ENCODE measurements around the gene IL23R.

DNA sequence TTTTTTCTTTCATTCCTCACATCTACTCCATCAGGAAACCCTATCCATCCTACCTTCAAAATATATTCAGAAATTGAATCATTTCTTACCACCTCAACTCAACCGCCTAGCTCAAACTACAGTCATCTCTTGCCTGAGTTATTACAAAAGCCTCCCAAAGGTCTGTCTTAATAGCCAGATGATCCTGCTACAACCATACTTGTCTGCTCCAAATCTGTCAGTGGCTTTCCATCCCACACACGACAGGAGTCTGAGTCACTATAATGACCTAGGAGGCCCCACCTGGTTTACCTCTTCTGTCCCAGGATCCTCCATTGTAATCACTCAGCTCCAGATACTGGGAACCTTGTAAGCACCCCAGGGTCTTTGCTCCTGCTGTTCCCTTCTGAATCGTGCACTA, 104.3 kb downstream of the IL23R start:
- TF ChIP-seq NRF1 (IDR thresholded peaks at IDR 0.05; ENCODE audit: low read depth, low read length) (no peak), BRCA1 (IDR thresholded peaks at IDR 0.05; ENCODE audit: low read depth, low read length) (no peak), POLR2A (IDR thresholded peaks at IDR 0.05; ENCODE audit: control extremely low read depth in 1 of 2, low read depth in 2 of 2, low read length in 2 of 2) (no peak), GTF2F1 (IDR thresholded peaks at IDR 0.05; ENCODE audit: borderline replicate concordance, low read depth, low read length) (no peak), SP2 (IDR thresholded peaks at IDR 0.05; ENCODE audit: low read length) (no peak), EP300 (IDR thresholded peaks at IDR 0.05; ENCODE audit: borderline replicate concordance in 1 of 2, low read depth in 2 of 2, low read length in 2 of 2) (no peak), RBBP5 (IDR thresholded peaks at IDR 0.05; ENCODE audit: borderline replicate concordance, low read depth, low read length) (no peak), SIX5 (IDR thresholded peaks at IDR 0.05; ENCODE audit: low read depth, low read length) (no peak), POLR2AphosphoS5 (IDR thresholded peaks at IDR 0.05; ENCODE audit: low read depth, low read length) (no peak), ASH2L (IDR thresholded peaks at IDR 0.05; ENCODE audit: low read length) (no peak), KDM4A (IDR thresholded peaks at IDR 0.05; ENCODE audit: low read depth, low read length, severe bottlenecking) (no peak), SIN3A (conservative IDR thresholded peaks at IDR 0.05 in 1 of 2, IDR thresholded peaks at IDR 0.05 in 1 of 2; ENCODE audit: low read depth in 1 of 2, low read length in 2 of 2) (no peak)
- TF ChIP-seq, protein P1, sequence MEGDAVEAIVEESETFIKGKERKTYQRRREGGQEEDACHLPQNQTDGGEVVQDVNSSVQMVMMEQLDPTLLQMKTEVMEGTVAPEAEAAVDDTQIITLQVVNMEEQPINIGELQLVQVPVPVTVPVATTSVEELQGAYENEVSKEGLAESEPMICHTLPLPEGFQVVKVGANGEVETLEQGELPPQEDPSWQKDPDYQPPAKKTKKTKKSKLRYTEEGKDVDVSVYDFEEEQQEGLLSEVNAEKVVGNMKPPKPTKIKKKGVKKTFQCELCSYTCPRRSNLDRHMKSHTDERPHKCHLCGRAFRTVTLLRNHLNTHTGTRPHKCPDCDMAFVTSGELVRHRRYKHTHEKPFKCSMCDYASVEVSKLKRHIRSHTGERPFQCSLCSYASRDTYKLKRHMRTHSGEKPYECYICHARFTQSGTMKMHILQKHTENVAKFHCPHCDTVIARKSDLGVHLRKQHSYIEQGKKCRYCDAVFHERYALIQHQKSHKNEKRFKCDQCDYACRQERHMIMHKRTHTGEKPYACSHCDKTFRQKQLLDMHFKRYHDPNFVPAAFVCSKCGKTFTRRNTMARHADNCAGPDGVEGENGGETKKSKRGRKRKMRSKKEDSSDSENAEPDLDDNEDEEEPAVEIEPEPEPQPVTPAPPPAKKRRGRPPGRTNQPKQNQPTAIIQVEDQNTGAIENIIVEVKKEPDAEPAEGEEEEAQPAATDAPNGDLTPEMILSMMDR (IDR thresholded peaks at IDR 0.05; ENCODE audit: control extremely low read depth in 1 of 3, insufficient read depth in 1 of 3, low read depth in 1 of 3, low read length in 3 of 3) = no peak

All from H1 (cell line).